ENCODE data around the gene TRAF5.

GRCh38 chr1:211371406-211372105 is 44.9 kb downstream of the TRAF5 start:
- TF ChIP-seq TAF1 (IDR thresholded peaks at IDR 0.05; ENCODE audit: low read depth, low read length) (no peak), POLR2A (IDR thresholded peaks at IDR 0.05; ENCODE audit: low read depth, low read length) (no peak), POLR2AphosphoS5 (IDR thresholded peaks at IDR 0.05; ENCODE audit: low read depth, low read length) (no peak)
